LNCAP (cell line): ENCODE measurements around the gene THOC6.

Experiments used
- CTCF ChIP-seq: fragments of 450-650 bp; IDR thresholded peaks from 2 replicates; pipeline ENCODE4 v1.5.1; 2017; ENCODE audit warnings: mild to moderate bottlenecking

The THOC6 gene

GRCh38 chr16:3013491-3013951 lies 10.3 kb upstream of the THOC6 start:
- TF ChIP-seq CTCF: no peak

GRCh38 chr16:3013998-3014690 lies 9.7 kb upstream of the THOC6 start:
- no peak for TF ChIP-seq CTCF

GRCh38 chr16:3014971-3015370 lies 8.9 kb upstream of the THOC6 start:
- TF ChIP-seq CTCF: no peak

GRCh38 chr16:3015865-3016521 lies 7.8 kb upstream of the THOC6 start:
- TF ChIP-seq CTCF: no peak

GRCh38 chr16:3017344-3017743 lies 6.5 kb upstream of the THOC6 start:
- no peak for TF ChIP-seq CTCF

- TF ChIP-seq CTCF: no peak
Measured at GRCh38 chr16:3017794-3018506, 5.9 kb upstream of the THOC6 start, which contains the start of gene CLDN6. CLDN6 (minus strand) TSS chr16:3018183; CDS start chr16:3016021, 2,162 bp downstream.

GRCh38 chr16:3019594-3020246 lies 4.1 kb upstream of the THOC6 start:
- no peak for TF ChIP-seq CTCF
